ENCODE measurements around the gene PLAAT4.
A peak's percentile ranks its signal among the peaks of the same experiment; 100 is the strongest.
"Not testable (repeated sequence)": the region's sequence is repeated elsewhere in the genome, so short reads cannot be mapped to it uniquely, and the experiment has no call there.

PLAAT4 gene

DNA sequence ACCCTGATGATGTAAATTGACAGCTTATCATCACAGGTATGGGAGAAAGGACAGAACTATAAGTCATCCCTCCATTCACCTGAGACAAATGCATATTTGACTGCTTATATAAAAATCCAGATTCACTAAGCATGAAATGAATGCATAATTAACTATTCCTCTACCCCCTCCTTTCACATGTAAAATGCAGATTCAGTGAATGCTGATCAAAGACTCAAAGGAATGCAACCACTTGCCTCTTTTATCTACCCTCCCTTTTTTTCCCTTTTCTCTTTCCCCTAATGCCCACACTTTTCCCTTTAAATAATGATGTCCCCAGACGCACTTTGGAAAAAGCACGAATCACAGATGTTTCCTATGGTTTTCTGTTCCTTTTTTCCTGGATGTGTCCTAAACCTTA, 4.5 kb upstream of the PLAAT4 start:
- TF ChIP-seq, protein P1, sequence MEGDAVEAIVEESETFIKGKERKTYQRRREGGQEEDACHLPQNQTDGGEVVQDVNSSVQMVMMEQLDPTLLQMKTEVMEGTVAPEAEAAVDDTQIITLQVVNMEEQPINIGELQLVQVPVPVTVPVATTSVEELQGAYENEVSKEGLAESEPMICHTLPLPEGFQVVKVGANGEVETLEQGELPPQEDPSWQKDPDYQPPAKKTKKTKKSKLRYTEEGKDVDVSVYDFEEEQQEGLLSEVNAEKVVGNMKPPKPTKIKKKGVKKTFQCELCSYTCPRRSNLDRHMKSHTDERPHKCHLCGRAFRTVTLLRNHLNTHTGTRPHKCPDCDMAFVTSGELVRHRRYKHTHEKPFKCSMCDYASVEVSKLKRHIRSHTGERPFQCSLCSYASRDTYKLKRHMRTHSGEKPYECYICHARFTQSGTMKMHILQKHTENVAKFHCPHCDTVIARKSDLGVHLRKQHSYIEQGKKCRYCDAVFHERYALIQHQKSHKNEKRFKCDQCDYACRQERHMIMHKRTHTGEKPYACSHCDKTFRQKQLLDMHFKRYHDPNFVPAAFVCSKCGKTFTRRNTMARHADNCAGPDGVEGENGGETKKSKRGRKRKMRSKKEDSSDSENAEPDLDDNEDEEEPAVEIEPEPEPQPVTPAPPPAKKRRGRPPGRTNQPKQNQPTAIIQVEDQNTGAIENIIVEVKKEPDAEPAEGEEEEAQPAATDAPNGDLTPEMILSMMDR (IDR thresholded peaks at IDR 0.05; ENCODE audit: borderline replicate concordance, insufficient read depth, low read depth, low read length) = no peak
- no peak overlapping the region for H3K4me3 ChIP-seq (ENCODE audit: low read depth, low read length)

DNA sequence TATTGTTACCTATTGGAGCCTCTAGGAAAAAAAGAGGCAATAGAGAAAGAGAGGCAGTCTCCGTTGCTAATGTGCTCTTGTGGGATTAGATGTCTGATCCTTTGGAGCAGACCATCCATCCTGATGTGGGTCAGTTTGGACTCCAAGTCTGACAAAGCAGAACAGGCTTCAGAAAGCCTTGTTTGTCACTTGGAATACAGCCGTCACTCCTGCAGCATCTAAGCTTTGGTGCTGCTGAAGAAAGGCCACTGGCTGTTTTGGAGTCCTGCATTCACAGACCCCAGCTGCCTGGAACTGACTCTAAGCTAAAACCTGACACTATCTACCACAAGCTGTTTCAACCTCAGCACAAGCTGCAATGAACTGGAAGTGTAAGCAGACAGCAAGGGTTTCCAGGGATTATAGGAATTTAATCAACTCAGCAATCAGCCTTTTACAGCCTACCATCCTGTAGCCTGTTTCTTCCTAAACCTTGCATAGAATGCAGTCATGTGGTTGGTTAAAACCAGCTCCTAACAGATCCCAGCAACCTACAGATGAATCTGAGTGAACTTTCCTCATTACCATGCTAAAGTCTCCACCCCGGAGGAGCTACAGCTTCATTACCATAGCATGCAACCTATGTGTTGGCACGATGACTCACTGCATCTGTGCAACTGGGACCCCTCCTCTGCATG, 3.7 kb upstream of the PLAAT4 start:
- H3K4me3 ChIP-seq (ENCODE audit: low read depth, low read length) = no peak overlapping the region
- TF ChIP-seq, protein P1 (IDR thresholded peaks at IDR 0.05; ENCODE audit: borderline replicate concordance, insufficient read depth, low read depth, low read length) = no peak

DNA sequence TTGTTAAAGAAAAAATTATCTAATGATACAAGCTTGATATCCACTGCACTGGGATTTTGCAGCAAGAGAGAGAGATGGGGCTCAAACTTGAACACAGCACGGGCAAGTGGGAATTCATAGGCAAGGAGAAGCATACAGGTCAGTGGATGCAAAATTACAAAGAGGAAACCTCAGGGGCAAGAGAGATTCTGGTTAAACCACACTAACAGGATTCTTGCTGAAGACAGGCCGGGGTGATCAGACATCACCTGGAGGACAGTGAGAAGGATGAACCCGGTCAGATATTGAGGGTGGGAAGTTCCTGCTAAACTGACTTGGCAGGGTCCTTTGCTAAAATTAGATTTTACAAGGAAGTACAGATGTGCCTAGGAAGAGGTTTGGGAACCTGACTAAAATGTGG, 2.5 kb upstream of the PLAAT4 start:
- TF ChIP-seq, protein P1 (IDR thresholded peaks at IDR 0.05; ENCODE audit: borderline replicate concordance, insufficient read depth, low read depth, low read length) = no peak

DNA sequence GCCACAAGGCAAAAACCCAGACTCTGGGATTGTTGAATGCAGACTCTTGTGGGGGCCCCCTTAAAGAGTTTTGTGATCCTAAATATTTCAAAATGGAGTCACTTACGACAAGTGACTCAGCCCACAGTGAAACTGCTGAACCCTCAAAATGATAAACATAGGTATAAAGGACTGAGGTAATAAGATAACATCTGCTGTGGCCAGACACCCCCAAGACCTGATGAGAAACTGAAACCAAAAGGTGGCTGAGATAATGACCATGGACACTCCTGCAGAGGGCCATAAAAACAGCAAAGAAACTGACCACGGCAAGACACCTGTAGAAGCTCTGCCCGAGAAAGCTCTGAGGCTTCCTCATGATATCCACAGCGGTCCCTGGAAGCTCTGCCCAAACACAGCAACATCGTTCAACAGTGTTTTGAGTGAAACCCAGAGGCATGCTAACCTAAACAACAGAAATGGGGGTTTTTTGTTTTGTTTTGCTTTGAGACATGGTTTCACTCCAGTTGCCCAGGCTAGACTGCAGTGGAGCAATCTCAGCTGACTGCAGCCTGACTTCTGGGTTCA, 1.6 kb upstream of the PLAAT4 start:
- TF ChIP-seq, protein P1 (IDR thresholded peaks at IDR 0.05; ENCODE audit: borderline replicate concordance, insufficient read depth, low read depth, low read length) = no peak
- H3K4me3 ChIP-seq (ENCODE audit: low read depth, low read length) = no peak overlapping the region

More for the DNA sequence above, 2.5 kb upstream of the PLAAT4 start:
- no peak overlapping the region for H3K4me3 ChIP-seq (ENCODE audit: low read depth, low read length)

DNA sequence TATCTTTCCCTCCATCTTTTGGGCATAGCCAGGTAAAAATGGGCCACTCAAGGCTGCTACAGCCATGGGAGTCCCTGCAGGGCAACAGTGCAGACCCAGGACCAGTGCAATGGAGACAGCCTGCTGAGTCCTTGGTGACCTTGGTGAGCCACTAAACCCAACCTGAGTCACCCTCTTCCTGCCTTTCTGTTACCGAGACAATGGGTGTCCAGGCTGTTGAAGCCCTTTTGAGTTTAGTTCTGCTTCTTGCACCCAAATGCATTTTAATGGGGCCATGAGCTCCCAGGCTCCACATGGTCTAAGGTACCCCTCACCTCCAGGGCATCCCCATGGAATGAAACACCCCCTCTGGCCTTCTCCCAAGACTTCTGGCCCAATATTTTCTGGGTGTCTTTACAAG, 874 bp upstream of the PLAAT4 start:
- H3K4me3 ChIP-seq (ENCODE audit: low read depth, low read length) = no peak overlapping the region
- TF ChIP-seq, protein P1 (IDR thresholded peaks at IDR 0.05; ENCODE audit: borderline replicate concordance, insufficient read depth, low read depth, low read length) = no peak

DNA sequence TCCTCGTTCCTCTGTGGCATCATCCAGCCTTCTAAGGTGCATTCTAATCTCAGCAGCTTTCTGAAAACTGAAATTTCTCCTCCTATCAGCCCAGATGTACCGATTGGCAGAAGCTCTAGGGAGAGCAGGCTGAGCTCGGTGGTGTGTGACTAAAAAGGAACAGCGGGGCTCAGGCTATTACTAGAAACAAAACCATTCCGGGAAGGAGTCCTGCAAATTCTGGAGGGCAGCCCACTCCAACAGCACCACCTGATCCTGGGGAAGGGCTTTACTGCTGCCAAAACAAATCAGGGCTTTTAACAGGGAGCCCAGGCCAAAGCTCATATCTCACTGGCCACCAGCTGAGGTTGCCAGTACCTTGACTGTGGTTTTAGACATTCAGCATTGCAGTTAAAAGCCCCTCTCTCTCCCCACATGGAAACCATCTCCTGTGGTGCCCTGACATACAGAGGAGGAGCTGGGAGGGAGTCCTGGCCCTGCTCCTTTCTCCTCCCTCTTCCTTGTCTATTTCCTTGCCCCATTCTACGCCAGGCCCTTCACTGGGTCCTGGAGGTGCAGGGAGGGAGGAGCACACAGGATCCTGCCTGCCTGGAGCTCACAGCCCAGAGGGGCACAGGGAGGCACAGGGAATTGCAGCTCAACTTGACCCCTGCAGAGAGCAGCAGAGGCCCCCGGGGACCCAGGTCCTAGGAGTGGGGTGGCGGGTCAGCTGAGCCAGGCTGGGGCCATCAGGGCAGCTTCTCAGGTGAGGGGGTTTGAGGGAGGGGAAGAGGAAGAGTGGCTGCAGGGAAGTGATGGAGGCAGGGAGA, 889 bp downstream of the PLAAT4 start:
- TF ChIP-seq, protein P1 (IDR thresholded peaks at IDR 0.05; ENCODE audit: borderline replicate concordance, insufficient read depth, low read depth, low read length) = no peak
- H3K4me3 ChIP-seq (ENCODE audit: low read depth, low read length) = peak overlapping the region; percentile 27

DNA sequence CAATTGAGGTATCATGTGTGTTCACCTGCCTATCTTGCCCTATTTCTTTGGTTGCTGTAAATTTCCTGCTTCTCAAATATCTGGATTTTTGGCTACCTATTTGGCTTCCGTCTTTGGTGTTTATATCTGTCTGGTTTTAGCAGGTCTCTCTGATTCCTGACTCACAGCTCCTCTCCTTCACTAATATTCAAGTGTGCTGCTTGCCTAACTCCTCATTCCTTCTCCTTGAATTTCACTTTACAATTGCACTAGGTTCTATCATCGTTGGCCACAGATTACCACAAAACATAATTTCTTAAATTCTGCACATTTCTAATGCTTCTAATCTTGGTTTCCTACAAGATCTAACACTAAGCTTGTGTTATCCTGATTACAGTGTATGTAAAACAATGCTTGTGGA, 5.9 kb downstream of the PLAAT4 start:
- H3K4me3 ChIP-seq (ENCODE audit: low read depth, low read length) = not testable (repeated sequence)

All from GM12875 (cell line).